ENCODE data around the gene PGF.

PGF gene

GRCh38 chr14:74915826-74916225 lies 39.6 kb downstream of the PGF start:
- no peak for DNase-seq

DNA sequence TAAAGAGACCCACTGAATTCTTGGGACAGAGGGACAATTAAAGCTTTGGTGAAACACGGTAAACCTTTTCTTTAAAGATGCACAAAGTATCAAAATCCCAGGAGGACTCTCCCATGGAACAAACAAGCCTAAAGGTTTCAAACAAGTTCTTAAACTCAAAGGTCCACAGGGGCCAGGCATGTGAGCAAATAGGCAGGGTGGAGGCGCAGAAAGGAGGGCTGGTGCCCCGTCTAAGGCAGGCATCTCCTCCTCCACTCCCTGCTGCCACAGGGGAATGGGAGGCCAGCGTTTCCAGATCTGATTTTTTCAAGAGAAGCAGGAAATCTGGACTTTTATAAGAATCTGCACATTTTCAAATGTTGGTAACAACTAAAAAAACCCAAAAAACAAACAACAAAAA lies 40.0 kb downstream of the PGF start:
- DNase-seq, result no peak

GRCh38 chr14:74913986-74914573 lies 41.3 kb downstream of the PGF start:
- peak; percentile 62 for DNase-seq

DNA sequence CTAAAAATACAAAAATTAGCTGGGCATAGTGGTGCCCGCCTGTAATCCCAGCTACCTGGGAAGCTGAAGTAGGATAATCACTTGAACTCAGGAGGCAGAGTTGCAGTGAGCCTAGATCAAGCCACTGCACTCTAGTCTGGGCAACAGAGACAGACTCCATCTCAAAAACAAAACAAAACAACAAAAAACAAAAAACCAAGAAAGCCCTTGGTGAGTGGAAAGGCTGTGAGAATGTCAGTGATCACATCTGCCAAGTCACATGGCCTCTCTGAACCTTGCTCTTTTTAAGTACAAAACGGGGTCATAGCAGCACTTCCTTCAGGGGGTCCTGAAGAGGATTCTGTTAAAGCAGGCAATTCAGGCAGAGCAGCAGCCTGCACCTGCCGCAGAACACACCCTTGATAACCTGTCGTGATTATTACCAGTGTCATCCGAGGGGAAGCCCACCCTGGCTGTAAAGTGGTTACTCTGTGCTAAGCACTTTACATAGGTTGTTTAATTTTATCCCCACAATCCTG lies 41.9 kb downstream of the PGF start:
- no peak for DNase-seq

GRCh38 chr14:74912801-74913200 lies 42.6 kb downstream of the PGF start:
- no peak for DNase-seq

GRCh38 chr14:74912111-74912510 lies 43.3 kb downstream of the PGF start:
- no peak for DNase-seq

GRCh38 chr14:74911704-74912103 lies 43.7 kb downstream of the PGF start:
- no peak for DNase-seq

GRCh38 chr14:74911221-74911620 lies 44.2 kb downstream of the PGF start:
- no peak for DNase-seq

DNA sequence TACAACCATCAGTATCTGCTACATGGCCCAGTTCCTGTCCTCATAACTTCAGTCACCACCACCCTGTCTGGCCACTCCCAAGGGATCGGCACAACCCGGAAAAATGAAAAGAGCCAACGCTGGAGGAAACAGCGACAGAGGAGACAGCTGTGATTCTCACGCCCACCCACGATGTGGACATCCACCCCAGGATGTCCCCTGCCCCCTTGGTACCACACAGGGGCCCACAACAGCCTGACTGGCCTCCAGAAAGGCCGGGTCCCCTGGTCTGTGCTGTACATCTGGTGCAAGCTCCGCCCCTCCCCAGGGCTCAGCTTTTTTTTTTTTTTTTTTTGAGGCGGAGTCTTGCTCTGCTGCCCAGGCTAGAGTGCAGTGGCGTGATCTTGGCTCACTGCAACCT lies 44.8 kb downstream of the PGF start:
- no peak for DNase-seq

- DNase-seq, result no peak
Measured at GRCh38 chr14:74909911-74910310, 45.5 kb downstream of the PGF start.

DNA sequence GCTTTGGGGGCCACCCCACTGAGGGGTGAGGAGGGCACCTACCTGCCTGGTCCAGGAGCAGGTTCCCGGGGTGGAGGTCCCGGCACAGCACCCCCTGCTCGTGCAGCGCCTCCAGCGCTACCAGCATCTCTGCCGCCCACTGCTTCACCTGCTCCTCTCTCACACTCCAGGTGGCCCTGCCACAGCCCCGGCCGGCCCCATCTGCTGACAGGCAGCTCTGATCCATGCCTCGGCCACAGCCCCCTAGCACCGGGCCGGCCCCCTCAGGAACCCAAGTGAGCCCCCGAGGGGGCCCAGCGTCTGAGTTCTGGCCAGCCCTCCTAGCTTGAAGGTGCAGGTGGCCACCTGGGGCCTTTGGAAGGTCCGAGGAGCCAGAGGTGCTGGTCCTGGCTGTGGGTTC lies 45.9 kb downstream of the PGF start:
- no peak for DNase-seq

DNA sequence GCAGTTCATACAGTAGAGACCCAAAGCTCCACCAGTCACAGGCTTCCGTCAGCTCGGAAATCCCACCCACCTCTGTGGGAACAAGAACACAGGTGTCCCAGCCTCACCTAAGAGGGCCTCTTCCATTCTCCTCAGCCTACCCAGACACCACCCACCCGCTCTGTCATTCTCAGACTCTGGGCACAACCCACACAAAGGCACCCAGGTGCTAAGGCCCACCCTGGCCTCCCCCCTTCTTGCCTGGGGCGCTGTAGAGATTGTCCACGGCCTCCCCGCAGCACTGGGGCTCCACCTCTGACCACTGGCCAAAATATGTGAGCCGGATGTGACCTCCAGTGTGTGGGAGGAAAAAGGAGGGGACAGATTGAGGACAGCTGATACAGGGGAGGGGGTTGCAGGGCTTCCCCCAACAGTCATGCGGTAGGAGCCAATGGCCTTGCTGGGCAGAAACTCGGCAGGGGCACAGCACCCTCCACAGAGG lies 46.5 kb downstream of the PGF start:
- no peak for DNase-seq

DNA sequence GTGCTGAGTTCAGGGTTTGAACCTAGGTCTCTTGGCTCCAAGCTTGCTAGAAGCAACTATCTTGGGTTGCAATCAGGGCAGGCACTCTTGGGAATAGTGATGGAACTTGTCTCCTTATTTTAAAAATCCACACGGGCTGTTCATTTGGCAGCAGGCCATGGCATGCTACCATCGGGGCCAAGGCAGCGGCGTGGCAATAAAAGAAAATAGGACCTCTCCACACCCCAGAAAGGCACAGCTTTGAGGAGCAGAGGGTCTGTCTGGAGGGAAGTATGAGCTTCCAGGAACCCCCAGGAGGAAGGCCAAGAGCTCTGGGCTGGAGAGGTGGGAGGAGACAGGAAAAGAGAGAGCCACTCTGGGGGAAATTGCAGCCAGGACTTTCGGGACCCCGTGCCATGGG lies 47.7 kb downstream of the PGF start:
- no peak for DNase-seq

DNA sequence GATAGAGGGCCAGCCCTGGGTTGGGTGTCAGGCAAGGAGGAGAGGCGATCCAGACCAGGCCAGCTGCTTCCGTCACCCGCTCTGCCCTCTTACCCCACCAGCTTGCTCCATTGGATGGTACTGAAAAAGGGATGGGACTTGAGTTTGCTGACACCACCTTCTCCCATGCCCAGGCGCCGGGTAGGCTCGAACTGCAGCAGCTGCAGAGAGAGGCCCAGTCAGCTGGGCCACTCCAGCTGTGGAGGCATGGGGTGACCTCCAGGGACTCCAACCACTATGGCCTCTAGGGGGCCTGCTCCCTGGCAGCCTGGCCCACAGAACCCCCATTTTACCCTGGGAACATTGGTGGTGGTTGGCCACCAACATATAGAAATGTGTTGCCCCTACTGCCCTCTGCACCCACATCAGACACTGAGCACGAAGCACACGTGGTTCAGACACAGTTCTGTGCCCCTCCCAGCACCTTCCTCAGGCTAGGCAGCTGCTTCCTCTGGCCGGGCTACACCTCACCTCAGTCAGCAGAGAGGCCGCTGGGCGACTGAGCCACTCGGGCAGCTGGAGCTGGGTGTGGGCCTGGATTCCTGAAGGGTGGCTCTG lies 48.4 kb downstream of the PGF start:
- no peak for DNase-seq

- peak; percentile 78 for DNase-seq
Measured at GRCh38 chr14:74905595-74906142, 49.7 kb downstream of the PGF start.

DNA sequence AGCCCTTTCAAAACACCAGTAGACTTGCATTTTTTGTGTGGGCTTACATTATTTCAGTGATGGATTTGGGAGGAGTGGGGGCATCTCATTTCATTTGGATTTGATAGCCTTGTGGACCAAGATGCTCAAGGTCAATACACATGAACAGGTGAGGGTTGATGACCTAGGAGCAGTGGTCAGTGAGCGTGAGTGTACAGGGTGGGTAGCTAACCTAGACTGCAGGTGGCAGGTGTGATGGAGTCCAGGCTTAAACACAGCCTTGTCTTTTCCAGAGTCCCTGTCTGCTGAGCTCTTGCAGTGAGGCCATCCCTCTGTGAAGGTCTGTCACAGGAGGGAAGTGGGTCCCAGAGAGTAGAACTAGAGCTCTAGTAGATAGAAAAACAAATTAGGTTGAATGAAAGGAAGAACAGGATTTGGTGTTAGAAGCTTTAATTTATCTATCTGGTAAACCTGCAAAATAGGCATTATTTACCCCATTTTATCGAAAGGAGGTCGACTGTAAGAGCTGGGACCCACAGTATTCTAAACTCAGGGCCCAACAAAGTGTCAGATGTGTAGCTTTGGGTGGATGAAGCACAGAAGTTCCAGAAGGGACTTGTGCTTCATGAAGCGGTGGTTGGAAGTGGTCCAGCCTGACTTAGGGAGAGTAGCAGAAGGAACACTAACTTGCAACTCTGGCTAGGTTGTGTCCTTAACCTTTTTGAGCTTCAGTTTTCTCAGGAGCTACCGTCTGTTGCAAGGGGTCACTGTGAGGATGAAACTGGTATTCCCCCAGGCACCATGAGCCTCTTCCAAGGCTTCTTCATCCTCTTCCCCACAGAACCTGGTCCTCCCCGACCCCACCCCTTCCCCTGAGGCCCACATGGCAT lies 50.5 kb downstream of the PGF start:
- DNase-seq, result no peak

DNA sequence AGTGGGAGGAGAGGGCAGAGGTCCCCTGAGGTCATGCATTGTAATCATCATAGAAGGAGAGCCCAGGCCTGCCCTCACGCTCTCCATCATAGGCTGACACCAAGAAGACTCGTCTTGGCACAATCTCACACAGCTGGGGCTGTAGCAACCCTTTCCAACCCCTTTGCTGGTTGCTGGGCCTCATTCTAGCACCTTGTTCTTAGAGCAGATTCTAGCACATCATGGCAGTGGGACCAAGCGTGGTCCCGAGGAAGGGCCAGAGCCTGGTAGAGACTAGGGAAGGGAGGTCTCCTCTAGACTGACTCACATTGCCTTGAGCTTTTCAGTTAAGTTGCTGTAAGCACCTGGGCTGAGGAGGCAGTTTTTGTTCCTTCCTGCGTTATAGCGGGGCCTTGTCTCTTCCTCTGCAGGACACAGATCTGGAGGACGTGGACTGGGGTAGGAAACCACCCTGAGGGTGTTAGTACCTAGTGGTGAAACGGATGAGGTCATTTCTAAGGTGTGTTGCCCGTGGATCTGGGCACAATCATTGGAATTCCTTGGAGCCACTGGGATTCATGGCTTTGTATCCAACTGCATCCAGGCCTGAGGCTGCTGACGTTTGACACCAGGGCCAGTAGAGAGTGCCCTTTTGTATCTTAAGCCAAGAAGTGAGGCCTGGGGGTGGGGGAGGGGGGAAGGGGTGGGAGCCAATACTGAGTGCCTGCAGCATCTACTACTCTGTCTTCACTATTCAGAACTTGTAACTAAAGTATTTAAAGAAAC lies 52.3 kb downstream of the PGF start:
- no peak for DNase-seq

DNA sequence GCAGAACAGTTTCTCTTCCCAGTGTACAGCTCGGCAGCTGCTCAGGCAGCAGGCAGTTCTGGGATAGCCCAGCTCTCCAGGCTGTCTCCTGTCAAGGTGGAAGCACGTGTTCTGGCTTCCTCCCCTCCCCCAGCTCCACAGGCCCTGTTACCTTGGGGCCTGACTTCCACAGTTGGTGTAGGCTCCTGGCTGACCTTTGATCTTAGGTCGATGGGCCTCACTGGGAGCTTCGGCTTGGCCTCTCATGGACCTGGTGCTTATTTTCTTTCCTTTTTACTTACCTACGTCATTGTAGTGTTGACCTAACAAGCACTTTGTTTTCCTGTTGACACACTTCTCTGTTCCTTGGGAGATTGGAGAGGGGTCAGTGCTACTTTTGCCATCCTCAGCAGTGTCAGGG lies 56.7 kb downstream of the PGF start:
- no peak for DNase-seq

GRCh38 chr14:74898083-74898482 lies 57.3 kb downstream of the PGF start:
- no peak for DNase-seq

DNA sequence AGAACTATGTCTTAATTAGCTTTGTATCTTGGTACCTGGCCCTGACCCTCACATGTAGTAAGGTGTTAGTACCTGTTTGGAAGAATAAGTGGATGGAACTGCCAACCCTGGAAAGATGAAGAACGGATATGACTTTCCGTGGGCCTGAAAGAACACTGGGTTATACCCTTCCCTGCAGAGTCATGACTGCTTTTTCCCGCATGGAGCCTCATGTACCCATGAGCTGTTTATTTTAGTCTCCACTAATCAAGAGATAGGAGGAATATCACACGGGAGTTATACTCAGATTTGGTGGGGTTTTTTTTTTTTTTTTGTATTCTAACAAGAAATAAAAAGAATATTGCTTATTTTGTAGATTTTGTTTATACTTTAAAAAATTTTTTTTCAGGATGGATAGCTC lies 57.8 kb downstream of the PGF start:
- DNase-seq, result no peak

- no peak for DNase-seq
Measured at GRCh38 chr14:74896400-74896799, 59.0 kb downstream of the PGF start.

DNA sequence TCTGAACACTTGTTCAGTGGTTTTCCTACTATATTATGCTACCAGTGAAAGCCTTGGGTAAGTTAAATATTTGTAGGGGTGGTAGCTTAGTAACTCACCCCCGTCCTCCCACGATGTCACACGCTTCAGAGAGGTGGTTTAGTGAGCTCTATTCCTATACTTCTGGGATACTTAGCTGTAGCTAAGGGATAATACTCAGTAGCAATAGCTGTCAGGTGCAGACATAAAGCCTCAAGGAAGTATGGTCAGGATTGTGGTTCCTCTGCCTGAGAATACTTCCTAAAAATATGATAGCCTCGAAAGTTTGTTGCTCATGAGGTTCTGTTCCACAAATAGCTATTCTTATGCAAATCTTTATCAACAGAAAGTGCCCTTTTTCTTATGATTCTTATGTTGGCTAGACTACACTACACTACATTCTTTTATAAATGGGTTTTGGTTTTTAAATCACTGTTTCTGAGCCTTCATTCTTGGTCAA lies 61.7 kb downstream of the PGF start:
- peak; percentile 64 for DNase-seq

DNA sequence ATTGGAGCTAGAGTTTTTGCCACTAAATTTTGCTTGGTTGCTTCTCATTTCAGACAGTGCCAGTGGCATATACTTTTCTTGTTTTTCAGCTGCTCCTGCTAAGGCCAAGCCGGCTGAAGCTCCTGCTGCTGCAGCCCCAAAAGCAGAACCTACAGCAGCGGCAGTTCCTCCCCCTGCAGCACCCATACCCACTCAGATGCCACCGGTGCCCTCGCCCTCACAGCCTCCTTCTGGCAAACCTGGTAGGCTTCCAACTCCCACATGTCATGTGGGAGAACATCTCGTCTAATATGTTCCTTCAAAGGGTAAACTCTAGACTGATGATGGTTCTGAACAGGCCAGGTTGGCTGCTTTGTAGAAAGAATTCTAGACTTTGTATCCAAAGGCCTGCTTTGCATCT lies 62.7 kb downstream of the PGF start:
- DNase-seq, result no peak
